NCI-H748 (cell line): ENCODE data around the gene TNK2.

ENCODE experiments used
- DNase-seq: peaks from one replicate; lab custom pipeline; 2025; ENCODE audit not compliant: unreplicated experiment; lab: John Stamatoyannopoulos, UW

TNK2 gene

DNA sequence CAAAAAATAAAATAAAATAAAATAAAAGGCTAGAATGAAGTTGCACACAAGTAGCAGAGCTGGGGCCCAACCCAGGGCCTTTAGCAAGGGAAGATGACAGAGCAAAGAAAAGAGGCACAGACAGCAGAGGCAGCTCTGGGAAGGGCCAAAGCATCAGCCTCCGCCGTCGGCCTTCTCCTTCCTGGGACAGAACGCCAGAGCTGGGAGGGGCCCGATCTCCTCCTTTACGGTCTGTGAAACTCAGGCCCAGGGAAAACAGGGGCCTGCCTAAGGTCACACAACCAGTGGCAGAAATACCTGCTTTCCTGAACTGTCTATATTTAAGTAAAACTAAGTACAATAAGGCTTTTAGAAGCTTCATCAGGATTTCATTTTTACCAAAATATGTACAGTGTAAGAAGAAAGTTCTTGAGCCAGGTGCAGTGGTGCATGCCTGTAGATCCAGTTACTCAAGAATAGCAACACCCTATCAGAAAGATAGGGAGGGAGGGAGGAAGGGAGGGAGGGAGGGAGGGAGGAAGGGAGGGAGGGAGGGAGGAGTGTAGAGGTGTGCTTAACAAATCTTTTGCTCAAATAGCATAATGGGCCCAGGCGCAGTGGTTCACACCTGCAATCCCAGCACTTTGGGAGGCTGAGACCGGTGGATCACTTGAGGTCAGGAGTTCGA, 53.6 kb downstream of the TNK2 start:
- no peak for DNase-seq

DNA sequence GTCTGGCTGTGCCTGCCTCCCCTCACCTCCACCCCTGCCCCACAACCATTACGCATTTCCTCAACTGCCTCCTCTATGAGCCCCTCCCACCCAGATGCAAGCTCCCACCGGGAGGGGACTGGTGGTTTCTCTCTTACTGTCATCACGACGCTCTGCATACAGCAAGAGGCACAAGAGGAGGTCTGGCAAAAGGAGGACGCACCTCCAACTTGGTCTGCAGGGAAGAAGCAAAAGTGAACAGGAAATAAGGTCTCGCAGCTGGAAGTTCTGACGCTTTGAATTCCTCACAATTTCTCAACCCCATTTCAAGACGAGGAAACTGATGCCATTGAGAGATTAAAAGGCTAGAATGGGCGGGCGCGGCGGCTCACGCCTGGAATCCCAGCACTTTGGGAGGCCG, 54.4 kb downstream of the TNK2 start:
- no peak for DNase-seq

DNA sequence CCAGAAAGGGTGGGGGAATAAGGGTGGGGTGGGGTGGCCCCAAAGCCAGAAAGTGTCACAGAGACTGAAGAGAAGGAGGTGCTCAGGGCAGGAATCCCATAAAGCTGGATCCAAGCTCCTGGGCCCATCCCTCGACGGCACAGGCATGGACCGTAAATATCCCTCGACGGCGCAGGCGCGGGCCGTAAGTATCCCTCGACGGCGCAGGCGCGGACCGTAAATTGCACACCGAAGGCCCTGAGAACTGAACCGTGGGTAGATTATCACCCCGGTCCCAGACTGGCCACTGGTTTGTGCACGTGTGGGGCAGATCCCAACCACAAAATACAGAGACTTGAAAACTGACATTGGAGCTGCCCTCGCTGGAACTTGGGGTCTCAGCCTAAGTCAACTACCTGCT, 55.3 kb downstream of the TNK2 start:
- DNase-seq: no peak

DNA sequence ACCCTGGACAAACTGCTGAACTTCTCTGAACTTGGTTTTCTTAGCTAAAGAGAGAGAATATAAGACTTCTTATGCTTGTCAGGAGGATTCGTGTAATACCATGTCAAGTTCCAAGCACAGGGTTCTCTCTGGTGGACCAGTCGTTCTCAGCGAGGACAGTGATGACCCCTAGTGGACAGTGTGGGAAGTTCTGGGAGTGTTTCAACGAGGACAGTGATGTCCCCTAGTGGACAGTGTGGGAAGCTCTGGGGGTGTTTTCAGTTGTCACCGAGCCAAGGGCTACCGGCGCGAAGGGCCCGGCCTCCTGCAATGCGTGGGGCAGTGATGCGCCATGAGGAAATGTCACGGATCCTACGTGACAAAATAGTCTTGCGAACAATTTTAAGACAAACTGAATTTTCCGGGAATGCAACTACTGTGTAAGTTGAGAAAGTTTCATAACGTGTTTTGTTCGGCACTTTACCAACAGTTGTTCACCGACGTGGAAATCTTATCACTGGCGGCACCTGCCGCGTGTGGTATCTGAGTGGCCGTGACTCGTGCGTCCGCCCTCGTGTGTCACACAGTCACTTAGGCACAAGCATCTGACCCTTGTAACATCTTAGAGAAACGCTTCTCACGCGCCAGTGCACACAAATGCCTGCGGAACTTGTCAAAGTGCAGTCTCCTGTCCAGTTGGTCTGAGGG, 57.4 kb downstream of the TNK2 start:
- peak; percentile 80 for DNase-seq

DNA sequence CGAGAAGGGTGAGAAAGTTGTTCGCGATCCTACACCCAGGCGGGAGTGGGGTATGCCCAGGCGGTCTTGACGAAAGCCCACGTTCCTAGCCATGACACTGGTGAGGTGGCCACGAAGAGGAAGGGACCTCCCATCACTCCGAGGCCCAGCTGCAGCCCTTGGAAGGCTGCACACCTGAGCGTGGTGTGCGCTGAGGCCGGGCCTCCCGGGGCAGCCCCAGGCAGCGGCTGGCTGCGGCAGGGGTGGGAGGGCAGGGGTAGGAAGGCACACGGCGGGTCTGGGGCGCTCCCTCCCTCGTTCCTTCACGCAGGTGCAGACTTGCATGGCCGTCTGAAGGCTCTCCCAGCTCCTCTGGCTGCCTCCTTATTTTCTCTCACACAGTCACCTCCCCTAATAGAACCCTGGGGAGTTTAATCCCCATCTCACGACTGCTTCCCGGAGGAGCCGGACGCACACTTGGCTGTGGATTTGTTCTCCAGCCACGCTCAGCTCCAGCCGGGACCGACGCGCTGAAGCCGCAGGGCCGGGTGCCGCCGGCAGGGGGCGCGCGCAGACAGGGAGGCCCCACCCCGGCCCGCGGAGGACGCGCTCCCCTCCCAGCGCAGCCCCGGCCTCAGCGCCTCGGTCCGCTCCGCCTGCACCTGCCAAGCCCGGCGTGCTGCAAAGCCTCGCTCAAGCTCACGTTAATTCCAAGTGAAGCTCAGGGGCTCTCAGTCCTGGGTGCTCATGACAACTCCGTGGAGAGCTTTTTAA, 58.9 kb downstream of the TNK2 start:
- DNase-seq: no peak

DNA sequence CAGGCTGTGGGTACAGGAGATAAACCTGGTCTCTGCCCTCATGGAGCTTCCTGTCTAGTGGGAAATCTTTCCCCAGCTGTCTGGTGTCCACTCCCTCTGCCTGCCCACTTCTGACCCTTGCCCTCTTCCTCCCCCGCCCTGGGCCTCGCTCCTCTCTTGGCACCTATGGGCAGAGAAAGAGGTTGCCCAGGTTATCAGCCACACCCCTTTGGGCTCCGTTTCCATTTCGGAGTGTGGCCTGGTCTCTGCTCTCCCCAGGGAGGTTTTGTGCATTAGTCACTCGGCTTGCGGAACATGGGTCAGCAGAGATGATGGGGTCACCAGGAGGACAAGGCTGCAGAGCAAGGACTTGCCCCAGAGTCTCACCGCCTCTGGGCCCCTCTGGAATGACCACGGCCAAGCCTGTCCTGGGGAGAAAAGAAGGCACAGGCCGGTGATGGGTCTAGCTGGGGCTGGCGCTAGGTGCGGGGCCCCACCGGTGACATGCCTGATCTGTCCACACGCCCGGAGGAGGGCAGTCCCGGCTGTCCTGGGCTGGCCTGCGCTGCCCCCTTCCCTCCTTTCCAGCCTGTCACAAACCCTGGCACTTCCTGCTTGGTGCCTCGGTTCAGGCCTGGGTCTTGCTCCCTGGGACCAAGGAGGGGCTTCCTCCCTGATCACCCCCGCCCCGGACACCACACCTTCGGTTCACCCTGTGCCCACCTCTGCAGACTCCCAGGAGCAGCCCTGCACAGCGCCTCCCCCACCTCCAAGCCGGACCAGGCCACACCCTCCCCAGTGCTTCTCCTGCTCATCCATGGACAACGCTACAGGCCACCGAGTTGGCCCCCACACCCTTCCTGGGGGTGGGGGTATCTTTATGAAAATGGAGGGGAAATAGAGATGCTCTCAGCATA, 61.0 kb downstream of the TNK2 start:
- DNase-seq: no peak

DNA sequence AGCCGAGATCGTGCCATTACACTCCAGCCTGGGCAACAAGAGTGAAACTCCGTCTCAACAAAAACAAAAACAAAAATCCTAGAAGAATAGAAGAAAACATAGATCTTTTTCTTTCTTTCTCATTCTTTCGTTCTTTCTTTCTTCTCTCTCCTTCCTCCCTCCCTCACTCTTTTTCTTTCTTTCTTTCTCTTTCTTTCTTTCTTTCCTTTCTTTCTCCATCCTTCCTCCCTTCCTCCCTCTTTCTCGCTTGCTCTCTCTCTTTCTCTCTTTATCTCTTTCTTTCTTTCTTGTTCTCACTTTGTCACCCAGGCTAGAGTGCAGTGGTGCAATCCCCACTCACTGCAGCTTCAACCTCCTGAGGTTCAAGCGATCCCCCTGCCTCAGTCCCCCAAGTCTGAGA, 62.9 kb downstream of the TNK2 start:
- no peak for DNase-seq

DNA sequence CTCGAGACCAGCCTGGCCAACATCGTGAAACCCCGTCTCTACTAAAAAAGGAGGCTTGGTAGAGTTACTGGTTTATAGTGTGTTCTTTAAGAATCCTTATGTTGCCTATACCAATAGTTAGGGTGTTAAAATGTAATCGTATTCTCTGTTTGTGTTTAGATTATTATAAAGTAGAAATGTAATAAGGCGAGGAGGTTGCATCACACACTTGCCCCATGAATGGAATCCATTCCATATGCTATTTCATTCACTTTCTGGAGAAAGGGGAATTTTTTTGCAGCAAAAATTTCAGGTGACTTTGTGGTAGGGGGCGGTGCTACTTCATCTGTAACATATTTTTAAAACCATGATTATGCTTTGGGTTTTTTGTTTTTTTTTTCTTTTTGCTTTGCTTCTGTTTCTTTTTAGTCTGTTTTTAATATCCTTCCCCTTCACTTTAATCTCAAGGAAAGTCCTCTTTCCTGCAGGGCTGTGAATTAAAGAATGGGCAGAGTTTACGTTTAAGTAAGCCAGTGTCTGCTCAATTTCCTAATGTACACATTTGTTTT, 63.6 kb downstream of the TNK2 start:
- DNase-seq: no peak

DNA sequence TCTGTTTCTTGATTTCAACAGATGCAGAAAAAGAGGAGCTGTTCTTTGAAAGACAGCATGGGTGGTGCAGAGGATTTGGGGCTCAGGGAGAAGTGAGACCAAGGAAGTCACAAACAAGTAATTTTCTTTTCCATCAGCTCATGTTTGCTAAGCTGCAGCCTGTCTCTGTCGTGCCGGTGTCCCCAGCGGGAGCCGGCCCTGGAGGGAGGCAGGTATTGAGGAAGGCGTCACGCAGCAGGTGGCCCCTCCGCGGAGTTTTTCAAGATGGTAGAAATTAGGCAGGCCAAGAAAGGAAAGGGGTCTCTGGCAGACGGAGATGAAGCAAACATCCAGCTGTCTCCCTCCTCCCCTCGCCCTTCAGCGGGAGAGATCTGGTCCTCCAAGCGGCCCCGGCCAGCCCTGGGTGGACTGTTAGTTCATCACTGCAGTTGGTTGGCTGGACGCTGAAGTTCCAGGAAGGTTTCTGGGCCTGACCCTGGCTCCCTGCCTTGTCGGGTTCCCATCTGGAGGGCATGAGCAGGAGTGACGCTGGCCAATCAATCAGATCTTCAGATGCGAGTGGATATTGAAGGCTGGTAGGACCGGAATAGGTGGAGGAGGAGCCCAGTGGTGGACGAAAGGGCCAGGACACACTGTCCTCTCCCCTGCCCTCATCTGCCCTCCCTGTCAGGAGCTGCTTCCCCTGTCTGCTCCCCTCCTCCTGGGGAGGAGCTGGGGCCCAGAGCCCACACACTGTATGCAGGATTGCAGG, 68.9 kb downstream of the TNK2 start:
- DNase-seq: peak; percentile 3

DNA sequence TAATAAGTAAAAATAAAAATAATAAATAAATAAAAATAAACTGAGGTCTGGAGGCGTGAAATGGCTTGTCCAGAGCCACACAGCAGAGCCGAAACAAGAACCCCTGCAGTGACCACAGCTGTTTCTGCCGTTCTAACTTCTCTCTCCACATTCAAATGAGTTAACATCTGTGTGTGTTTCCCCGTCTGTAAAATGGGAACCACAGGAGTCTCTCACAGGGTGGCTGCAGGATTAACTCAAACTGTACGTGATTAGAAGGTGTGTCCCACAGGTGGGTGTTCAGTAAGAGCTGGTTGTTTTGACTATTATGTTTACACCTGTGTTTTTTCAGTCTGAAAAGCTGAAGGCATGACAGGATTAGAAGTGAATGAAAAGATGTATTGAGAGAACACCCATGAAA, 69.6 kb downstream of the TNK2 start:
- no peak for DNase-seq

DNA sequence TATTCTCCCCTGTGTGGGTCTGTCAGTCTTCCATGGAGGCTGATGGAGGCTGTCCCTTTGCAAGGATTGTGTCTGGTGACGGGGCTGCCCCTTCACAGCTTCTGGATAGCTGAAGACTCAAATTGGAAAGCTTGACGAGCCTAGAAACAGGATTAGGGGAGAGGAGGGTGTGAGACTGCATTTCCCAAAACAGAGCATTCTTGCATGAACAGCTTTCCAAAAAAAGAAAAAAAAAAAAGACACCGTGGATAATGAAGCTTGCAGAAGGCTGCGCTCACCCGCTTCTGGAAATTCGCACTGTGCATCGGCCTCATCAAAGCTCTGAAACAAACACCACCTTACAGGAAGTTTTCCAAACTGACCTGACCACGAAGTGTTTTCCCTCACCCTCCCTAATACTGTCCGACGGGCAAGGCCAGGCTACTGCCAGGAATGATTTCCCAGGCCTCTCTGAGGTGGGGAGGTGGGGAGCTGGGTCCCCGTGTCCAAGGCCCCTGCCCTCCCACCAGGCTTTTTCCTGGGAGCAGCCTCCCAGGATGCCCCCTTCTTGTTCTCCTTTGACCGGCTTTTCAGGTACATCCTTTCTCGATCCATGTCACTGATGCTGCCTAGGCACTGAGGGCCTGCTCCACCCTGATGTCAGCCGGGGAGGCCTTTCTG, 71.7 kb downstream of the TNK2 start:
- no peak for DNase-seq

DNA sequence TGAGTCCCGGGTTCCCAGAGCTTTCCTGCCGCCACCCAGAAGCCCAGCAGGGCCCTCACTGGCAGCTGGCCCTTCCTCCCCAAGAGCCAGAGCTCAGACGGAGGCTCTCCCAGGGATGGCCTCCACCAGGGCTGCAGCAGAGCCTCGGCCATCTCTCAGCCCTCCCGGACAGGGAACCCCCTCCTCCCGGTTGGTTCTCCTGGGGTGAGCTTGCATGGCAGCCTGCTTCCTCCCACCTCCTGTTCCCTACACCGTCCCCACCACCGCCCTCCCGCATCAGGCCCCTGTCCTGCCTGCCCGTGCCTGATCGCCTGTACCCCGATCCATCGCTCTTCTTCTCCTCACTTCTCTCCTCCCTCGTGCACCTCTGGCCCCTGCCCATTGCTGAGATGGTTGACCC, 72.6 kb downstream of the TNK2 start:
- DNase-seq: no peak

DNA sequence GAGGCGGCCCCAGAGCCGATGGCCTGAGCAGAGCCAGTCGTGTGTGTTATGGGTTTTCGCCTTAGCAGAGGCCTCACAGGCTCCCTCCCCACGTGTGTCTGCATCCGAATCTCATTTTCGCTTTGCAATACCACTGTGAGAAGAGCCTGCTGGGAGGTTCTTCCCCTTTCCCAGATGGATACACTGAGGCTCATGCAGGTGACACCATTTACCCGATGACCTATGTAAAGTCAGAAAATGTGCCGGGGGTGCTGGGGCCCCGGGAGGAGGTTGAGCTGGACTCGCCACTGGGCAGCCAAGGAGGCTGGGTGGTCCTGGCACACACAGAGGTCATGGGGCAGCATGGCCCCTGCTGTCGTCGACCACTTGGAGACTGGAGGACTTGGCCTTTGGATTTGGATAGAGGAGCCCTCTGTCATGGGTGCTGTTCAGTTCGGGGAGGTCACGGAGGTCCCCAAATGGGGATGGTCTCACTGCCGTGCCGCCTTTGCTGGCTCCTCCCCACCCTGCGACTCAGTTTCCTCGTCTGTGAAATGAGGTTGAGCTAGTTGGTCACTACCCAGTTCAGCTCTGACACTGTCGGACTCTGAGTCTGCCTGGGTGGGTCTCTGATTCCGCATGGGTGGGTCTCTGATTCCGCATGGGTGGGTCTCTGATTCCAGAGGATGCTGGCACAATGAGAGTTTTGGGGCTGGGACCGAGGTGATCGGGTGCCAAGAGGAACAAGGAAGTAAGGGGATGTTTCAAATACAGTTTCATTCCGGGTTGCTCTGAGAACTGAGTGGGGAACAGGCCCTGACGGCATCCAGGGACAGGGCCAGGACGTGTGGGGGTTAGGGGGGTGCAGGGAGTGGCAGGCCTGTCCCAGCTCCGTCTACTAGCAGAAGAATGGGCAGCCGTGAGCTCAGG, 73.4 kb downstream of the TNK2 start:
- no peak for DNase-seq

DNA sequence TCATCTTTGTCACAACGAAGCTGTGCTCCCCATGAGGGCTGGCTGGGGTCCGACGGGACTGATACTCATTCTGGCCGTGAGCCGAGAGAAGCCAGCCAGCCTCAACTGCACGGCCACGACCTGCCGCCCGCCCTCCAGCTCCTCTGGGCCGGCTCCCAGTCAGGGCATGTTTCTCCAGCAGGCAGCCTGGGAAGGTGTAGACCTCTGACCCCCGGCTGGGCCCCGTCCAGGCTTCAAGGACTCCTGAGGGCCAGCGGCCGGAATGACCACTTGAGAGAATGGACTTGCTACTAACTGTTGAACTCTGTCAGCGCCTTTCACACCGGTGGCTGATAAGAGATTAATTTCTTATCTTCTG, 78.5 kb downstream of the TNK2 start:
- DNase-seq: no peak

DNA sequence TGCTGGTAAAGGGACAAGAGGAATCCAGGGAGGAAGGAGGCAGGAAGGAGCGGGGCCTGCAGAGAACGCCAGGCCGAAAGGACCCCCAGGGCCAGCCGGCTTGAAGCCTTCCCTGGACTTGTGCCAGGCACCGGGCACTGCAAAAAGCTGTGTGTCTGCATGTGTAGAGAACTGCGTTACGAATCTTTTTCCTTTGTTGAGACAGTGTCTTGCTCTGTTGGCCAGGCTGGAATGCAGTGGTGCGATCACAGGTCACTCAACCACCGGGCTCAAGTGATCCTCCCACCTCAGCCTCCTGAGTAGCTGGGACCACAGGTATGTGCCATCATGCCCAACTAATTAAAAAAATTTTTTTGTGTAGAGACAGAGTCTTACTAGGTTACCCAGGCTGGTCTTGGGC, 79.6 kb downstream of the TNK2 start:
- no peak for DNase-seq

DNA sequence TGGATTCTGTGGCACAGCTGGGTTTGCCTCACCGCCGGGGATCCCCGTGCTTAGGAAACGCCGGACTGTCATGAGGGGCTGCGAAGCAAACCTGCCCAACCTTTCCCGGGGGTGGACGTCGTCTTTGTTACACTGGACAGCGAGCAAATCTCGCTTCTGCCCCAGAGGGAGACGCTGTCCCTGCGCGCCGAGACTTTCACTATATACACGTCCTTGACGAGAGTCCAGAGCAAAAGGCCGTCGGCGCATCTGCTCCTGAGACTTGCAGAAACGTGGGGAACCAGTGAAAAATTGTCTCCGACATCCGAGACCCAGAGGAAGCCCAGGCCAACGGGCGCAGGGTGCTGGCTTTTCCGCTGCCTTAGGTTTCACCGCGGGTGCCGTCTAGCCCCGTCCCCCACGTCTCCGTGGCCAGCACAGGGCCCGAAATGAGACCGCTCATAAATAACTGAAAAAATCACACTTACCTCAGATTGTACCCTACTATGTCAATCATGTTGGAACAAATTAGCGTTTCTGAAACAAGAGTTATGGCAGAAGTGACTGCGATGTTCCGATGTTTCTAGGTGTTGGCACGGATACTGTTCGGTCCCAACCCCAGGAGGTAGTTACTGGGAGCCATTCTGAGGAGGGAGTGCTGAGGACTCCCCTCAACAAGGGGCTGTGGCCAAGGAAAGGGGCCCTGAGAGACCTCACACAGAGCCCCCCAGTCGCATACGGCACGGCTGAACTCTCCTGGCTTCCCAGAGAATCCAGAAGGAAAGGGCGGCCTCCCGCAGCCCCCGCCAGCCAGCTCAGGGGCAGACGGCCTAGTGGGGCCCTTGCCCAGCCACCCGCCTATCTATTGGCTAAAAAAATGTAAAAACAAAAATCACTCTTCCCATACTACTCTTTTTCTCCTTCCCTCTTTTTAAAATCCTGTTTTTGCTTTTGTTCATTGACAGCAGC, 82.2 kb downstream of the TNK2 start:
- DNase-seq: no peak

DNA sequence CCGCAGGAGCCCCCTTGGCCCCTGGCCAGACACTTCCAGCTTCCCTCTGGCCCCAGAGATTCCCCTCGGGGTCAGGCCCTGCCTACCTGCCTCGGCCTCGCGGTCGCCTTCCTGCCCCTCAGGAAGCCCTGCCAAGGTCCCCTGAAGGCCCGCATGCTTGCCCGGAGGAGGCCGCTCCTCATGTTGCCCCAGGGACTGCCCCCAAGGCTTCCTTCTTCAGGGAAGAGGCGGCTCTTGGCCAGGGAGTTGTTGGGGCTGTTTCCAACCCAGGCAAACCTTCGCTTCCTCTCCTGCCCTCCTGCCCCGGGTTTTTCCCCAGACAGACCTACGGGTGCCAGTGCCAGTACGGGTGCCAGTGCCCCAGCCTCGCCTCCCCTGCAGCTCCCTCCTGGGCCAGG, 83.2 kb downstream of the TNK2 start:
- DNase-seq: no peak
